Tibial nerve (tissue), 3 donors: Measurements from ENCODE around the gene POMC.

Source experiments
- EP300 ChIP-seq, 2 donors: sonication (generic); formaldehyde crosslinking; IDR thresholded peaks; one replicate each; pipeline ENCODE4 v1.6.1; 2017; ENCODE audit warnings: antibody characterized with exemption in 2 of 2, mild to moderate bottlenecking in 1 of 2
- POLR2A ChIP-seq, 2 donors: fragments of 450-650 bp; IDR thresholded peaks; one replicate each; pipeline ENCODE4 v1.6.1; 2017; ENCODE audit warnings: antibody characterized with exemption in 2 of 2, mild to moderate bottlenecking in 2 of 2, moderate library complexity in 2 of 2

GRCh38 chr2:25132299-25132635 lies 36.1 kb downstream of the POMC start:
- TF ChIP-seq POLR2A (IDR thresholded peaks at IDR 0.05), result peak in 1 of 2 donors; percentile 22
- peak in 1 of 2 donors; percentile 28 for TF ChIP-seq EP300 (IDR thresholded peaks at IDR 0.05)
